ENCODE results near the gene TEX12. TPM values are rescaled to one million over a fixed set of nuclear protein-coding genes. Genes with fewer than 3 reads are reported as not detected.

The TEX12 gene
- total and polyA plus RNA-seq, 10 donors, result 0.16 to 2.9 (median 0.57) TPM; not detected in 5

DNA sequence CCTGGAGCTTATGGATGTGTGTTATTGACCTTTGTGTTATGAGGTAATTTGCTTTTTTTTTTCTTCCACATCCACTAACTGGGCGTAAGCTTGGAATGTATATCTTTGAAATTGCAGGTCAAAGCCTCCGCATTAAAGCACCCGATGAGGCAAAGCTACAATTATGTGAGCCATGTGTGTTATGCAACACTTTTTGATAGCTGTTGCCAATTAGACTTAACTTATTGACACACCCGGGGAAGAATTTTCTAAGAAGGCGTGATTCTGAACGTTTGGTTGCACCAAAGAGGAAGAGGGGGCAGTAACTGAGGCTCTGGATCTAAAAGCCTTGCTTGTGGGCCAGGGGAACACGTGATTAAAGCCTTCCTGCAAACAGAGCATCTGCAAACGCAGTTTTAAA, 610 bp upstream of the TEX12 start:
- no peaks in the 10 kb centered on the region for H3K27me3 ChIP-seq (replicated peaks in 1 of 7)
- H3K27ac ChIP-seq, result no peak overlapping the region
- no peak overlapping the region for H3K4me3 ChIP-seq
- H3K4me1 ChIP-seq, result peaks cover 0 to 24% (median 2%) of the 10 kb centered on the region in 6 donors
- DNase-seq, result no peak
- H3K36me3 ChIP-seq, result no peaks in the 10 kb centered on the region
- TF ChIP-seq POLR2AphosphoS5 (IDR thresholded peaks at IDR 0.05), result no peak
- TF ChIP-seq POLR2A (IDR thresholded peaks at IDR 0.05), result no peak
- TF ChIP-seq, protein P1, sequence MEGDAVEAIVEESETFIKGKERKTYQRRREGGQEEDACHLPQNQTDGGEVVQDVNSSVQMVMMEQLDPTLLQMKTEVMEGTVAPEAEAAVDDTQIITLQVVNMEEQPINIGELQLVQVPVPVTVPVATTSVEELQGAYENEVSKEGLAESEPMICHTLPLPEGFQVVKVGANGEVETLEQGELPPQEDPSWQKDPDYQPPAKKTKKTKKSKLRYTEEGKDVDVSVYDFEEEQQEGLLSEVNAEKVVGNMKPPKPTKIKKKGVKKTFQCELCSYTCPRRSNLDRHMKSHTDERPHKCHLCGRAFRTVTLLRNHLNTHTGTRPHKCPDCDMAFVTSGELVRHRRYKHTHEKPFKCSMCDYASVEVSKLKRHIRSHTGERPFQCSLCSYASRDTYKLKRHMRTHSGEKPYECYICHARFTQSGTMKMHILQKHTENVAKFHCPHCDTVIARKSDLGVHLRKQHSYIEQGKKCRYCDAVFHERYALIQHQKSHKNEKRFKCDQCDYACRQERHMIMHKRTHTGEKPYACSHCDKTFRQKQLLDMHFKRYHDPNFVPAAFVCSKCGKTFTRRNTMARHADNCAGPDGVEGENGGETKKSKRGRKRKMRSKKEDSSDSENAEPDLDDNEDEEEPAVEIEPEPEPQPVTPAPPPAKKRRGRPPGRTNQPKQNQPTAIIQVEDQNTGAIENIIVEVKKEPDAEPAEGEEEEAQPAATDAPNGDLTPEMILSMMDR (IDR thresholded peaks at IDR 0.05 in 8 of 11, conservative IDR thresholded peaks at IDR 0.05 in 3 of 11), result no peak
- intact Hi-C loops (cut with DNase I; ENCODE audit: low total_unique reads), result no loop called here
- H3K9me3 ChIP-seq, result no peaks in the 10 kb centered on the region
- 58 to 82% (median 70%) methylated on average over 8 of the region's 8 CpGs for WGBS, 5 donors

DNA sequence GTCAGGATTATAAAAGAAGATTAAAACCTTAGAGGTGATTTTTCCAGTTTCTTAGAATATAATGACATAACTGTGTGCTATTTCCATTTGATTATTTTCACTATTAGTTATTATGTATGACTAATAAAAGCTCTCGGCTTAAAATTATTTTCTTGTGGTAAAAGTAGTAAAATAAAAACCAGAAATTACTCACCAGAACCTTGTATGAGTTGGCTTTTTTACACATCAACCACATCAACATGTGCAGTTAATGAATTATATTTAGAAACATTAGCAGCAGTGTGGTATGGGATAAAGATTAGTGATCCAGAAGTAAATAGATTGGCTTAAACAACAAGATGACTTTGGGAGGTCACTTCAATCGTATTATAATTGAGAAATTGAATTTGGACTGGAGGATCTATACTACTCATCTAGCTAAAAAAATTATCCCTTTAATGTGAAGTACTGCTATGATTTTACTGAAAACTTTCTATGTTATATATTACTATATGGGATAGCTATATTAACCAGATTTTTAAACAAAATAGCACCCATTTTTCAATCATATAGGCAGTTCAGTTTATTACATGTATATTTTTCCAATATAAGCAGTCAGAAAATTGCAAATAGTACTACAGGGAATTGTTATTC, 5.3 kb downstream of the TEX12 start:
- intact Hi-C loops (cut with DNase I; ENCODE audit: low total_unique reads), result no loop called here
- Histone ChIP-seq H3K36me3 (no peaks in the 10 kb centered on the region), H3K27ac (no peak overlapping the region), H3K4me3 (no peak overlapping the region), H3K27me3 (replicated peaks in 1 of 7) (peaks cover 0 to 4% (median 0%) of the 10 kb centered on the region in 7 donors), H3K9me3 (no peaks in the 10 kb centered on the region), H3K4me1 (peaks cover 6 to 13% (median 8%) of the 10 kb centered on the region in 6 donors)
- 38 to 50% (median 40%) methylated on average over 2 of the region's 2 CpGs for WGBS, 5 donors
- TF ChIP-seq POLR2A (IDR thresholded peaks at IDR 0.05), result no peak
- TF ChIP-seq, protein P1 (IDR thresholded peaks at IDR 0.05 in 8 of 11, conservative IDR thresholded peaks at IDR 0.05 in 3 of 11), result no peak
- no peak for TF ChIP-seq POLR2AphosphoS5 (IDR thresholded peaks at IDR 0.05)
- DNase-seq, result no peak

DNA sequence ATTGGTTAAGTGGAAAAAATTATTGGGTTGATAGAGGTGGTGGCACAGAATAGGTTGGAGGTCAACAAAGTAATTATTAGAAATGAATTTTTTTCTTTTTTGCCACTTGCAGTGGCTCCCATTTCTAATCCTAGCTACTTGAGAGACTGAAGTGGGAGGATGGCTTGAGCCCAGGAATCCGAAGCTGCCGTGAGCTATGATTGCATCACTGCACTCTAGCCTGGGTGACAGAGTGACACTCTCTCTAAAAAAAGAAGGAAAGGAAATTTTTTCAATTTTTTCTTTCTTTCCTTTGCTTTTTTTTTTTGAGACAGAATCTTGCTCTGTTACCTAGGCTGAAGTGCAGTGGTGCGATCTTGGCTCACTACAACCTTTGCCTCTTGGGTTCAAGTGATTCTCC, 6.0 kb downstream of the TEX12 start:
- 51 to 85% (median 66%) methylated on average over 3 of the region's 3 CpGs for WGBS, 5 donors
- Histone ChIP-seq H3K9me3 (no peaks in the 10 kb centered on the region), H3K36me3 (no peaks in the 10 kb centered on the region), H3K27ac (no peak overlapping the region), H3K27me3 (replicated peaks in 1 of 7) (peaks cover 0 to 4% (median 0%) of the 10 kb centered on the region in 7 donors), H3K4me3 (no peak overlapping the region), H3K4me1 (peaks cover 6 to 16% (median 8%) of the 10 kb centered on the region in 6 donors)
- TF ChIP-seq POLR2AphosphoS5 (IDR thresholded peaks at IDR 0.05), result no peak
- no peak for TF ChIP-seq POLR2A (IDR thresholded peaks at IDR 0.05)
- TF ChIP-seq, protein P1 (IDR thresholded peaks at IDR 0.05 in 8 of 11, conservative IDR thresholded peaks at IDR 0.05 in 3 of 11), result no peak
- no peak for DNase-seq
- intact Hi-C loops (cut with DNase I; ENCODE audit: low total_unique reads), result no loop called here

DNA sequence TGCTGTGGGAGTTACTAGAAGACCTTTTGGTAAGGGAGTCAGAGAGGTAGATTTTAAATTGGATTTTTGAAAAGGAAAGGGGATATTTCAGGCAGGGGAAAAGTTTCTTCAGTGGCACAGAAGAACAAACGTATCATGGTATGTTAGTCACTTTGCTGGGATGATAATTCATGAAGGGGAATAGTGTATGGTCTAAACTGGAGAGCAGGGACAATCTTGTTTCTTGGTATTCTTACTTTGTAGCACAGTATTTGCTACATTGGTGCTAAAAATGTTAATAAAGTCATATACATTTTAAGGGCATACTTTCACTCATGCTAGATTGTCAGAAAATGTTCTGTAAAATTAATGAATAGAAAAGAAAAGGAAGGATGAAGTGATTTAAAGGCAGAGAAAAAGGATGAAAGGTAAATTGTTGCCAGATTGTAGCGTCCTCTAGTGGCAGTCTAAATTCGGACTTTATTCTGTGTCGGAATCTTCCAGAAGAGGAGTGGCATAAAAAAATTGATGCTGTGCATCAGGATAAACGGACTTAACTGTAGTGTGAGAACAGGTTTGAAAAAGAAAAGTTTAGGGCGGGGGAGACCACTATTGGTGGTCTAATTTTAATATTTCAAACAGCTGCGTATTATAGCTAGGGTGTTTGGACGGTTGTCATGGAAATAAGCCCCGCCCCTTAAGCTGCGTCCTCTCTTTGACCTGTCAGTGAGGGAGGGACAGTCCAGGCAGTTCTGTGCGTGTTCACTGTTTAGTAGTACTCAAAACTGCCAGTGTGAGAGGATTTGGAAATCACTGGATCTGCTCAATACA, 7.8 kb downstream of the TEX12 start, which contains the start of gene BCO2:
BCO2 (plus strand) TSS at position 724 of the 810 bp plus-strand sequence. CDS start 90 bp downstream, outside the sequence.
- Histone ChIP-seq H3K27me3 (replicated peaks in 1 of 7) (peaks cover 0 to 4% (median 0%) of the 10 kb centered on the region in 7 donors), H3K36me3 (no peaks in the 10 kb centered on the region), H3K27ac (peak within 1 kb of the TSS in 1 of 8 donors; percentile 22), H3K4me1 (peaks cover 6 to 34% (median 24%) of the 10 kb centered on the region in 6 donors), H3K4me3 (peak within 1 kb of the TSS in 5 of 8 donors; percentile 6 to 58 (median 9)), H3K9me3 (no peaks in the 10 kb centered on the region)
- DNase-seq, result peak; percentile 80
- WGBS, 5 donors, result 6 to 9% (median 7%) methylated on average over 11 of the region's 11 CpGs
- intact Hi-C loops (cut with DNase I; ENCODE audit: low total_unique reads), result no loop called here
- TF ChIP-seq POLR2AphosphoS5 (IDR thresholded peaks at IDR 0.05), result no peak
- TF ChIP-seq POLR2A (IDR thresholded peaks at IDR 0.05), result no peak
- TF ChIP-seq, protein P1 (IDR thresholded peaks at IDR 0.05 in 8 of 11, conservative IDR thresholded peaks at IDR 0.05 in 3 of 11), result peak in 10 of 11 experiments; percentile 16 to 65 (median 58)
